ENCODE measurements around the gene ABLIM1.

Gene ABLIM1

DNA sequence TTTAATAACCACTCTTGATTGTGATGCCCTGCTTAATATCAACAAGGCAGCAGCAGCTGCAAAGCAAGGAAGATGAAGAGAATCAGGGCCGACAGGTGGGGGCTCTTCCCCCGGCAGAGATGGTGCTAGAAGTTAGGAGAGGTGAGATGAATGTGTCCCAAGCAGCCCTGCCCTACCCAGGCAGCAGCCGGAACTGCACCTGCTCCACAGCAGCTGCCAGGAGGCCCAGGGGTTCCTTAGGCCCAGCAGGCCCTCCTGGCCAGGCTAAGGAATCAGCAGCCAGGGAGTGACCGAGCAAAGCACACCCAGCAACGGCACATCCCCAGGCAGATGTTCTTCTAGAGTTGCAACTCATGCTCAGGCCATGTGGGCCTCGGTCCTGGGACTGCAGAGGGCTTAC is 271.6 kb downstream of the ABLIM1 start:
- DNase-seq (ENCODE audit: low spot score), result no peak

DNA sequence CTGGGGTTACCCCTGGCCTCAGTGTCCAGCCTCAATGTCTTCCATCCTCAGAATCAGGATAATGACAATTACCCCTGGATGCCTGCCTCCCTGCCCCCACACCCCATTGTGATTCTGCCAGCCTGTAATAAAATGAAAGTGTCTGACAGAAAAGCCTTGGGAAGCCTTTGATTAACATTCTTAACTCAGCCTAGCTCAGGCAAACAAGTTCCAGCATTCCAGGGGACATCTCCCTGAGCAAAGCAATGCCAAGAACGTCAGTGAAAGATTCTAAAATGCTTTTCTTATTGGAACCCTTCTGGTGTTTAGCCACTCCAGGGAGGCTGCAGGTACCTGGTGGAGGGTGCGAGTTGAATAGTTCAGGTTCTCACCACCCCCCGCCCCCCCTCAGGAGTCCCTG is 272.5 kb downstream of the ABLIM1 start:
- DNase-seq (ENCODE audit: low spot score), result no peak

DNA sequence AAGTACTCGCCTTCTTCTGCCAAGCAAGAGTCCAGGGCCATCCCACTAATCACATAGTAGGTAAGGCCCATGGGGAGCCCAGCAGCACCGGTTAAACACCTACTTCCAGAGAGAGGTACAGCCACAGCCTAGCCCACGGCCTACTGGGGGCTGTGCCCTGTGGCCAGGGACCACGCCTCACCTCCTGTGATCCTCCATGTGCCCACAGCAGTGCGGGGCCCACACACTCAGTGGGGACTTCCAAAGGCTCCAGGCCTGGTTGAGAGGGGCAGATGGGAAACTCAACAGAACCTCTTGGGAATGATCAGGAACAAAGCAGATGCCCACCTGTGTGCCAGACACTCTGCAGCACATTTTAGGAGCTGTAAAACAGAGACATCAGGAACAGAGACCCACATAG is 273.5 kb downstream of the ABLIM1 start:
- DNase-seq (ENCODE audit: low spot score), result no peak

DNA sequence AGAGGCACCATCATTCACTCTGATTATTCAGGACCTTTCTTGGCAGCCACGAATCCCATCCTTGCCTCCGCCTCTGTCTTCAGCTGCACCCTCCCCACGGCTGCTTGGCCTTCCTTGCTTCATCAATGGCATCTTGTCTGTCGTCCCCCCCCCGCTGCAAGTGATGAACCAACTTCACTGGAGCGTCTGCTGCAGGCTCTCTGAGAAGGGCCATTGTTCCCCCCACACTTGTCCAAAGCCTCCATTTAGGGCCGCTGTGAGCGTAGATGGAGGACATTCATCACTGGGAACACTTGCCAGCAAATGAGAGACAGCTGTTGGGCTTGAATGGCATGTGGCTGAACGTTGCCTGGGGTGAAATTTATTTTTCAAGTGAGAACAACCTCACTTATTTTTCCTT is 273.9 kb downstream of the ABLIM1 start:
- DNase-seq (ENCODE audit: low spot score), result peak; percentile 78
